AG08395 (cell line): ENCODE data around the gene USP17L26.
"Not testable (repeated sequence)": the region's sequence is repeated elsewhere in the genome, so short reads cannot be mapped to it uniquely, and the experiment has no call there.

ENCODE experiments used
- DNase-seq: peaks from one replicate; pipeline ENCODE4 v3.0.0; 2012; ENCODE audit warnings: mixed read lengths, low spot score

USP17L26 gene, protein sequence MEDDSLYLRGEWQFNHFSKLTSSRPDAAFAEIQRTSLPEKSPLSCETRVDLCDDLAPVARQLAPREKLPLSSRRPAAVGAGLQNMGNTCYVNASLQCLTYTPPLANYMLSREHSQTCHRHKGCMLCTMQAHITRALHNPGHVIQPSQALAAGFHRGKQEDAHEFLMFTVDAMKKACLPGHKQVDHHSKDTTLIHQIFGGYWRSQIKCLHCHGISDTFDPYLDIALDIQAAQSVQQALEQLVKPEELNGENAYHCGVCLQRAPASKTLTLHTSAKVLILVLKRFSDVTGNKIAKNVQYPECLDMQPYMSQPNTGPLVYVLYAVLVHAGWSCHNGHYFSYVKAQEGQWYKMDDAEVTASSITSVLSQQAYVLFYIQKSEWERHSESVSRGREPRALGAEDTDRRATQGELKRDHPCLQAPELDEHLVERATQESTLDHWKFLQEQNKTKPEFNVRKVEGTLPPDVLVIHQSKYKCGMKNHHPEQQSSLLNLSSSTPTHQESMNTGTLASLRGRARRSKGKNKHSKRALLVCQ

DNA sequence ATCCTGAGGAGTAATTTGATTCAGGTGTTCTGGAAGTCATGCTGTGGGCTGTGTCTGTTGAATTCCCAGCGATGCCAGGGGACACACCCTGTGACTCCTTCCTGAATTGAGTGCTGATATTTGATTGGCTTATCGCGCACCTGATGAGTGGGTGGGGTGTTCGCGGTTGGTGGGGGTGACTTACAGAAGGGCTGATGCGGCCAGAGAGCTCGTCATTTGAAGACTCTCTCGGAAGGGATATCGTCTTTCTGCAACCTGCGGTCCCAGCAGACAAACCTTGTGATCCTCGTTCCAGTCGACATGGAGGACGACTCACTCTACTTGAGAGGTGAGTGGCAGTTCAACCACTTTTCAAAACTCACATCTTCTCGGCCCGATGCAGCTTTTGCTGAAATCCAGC is at the start of gene USP17L26:
Gene USP17L26 (plus strand): TSS at position 301 of the 400 bp plus-strand sequence. CDS start 0 bp downstream, at position 301.
- DNase-seq = not testable (repeated sequence)

DNA sequence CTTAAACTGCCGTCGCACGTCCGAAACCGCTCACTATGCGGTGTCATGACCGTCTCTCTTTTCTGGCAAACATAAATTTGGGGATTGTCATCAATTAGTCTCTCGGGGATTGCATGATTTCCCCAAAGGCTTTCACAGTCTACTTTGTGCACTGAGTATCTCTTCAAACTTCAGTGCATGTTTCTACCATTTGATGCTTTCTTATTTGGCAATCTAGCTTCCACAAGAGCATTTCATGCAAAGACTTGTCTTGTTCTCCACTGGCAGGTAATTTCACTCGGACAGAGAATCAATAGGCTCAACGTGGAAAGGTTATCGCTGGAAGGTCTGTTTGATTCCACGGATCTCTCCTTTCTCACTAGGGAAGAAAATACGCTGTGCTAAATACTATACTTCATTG is 10.3 kb upstream of the USP17L26 start:
- not testable (repeated sequence) for DNase-seq

DNA sequence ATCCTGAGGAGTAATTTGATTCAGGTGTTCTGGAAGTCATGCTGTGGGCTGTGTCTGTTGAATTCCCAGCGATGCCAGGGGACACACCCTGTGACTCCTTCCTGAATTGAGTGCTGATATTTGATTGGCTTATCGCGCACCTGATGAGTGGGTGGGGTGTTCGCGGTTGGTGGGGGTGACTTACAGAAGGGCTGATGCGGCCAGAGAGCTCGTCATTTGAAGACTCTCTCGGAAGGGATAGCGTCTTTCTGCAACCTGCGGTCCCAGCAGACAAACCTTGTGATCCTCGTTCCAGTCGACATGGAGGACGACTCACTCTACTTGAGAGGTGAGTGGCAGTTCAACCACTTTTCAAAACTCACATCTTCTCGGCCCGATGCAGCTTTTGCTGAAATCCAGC is 9.6 kb upstream of the USP17L26 start, which contains the start of gene USP17L24:
Gene USP17L24 (plus strand): TSS at position 301 of the 400 bp plus-strand sequence. CDS start 0 bp downstream, at position 301.
- not testable (repeated sequence) for DNase-seq

DNA sequence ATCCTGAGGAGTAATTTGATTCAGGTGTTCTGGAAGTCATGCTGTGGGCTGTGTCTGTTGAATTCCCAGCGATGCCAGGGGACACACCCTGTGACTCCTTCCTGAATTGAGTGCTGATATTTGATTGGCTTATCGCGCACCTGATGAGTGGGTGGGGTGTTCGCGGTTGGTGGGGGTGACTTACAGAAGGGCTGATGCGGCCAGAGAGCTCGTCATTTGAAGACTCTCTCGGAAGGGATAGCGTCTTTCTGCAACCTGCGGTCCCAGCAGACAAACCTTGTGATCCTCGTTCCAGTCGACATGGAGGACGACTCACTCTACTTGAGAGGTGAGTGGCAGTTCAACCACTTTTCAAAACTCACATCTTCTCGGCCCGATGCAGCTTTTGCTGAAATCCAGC is 4.8 kb upstream of the USP17L26 start, which contains the start of gene USP17L25:
Gene USP17L25 (plus strand): TSS at position 301 of the 400 bp plus-strand sequence. CDS start 0 bp downstream, at position 301.
- DNase-seq = not testable (repeated sequence)

DNA sequence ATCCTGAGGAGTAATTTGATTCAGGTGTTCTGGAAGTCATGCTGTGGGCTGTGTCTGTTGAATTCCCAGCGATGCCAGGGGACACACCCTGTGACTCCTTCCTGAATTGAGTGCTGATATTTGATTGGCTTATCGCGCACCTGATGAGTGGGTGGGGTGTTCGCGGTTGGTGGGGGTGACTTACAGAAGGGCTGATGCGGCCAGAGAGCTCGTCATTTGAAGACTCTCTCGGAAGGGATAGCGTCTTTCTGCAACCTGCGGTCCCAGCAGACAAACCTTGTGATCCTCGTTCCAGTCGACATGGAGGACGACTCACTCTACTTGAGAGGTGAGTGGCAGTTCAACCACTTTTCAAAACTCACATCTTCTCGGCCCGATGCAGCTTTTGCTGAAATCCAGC is 4.6 kb downstream of the USP17L26 start, which contains the start of gene USP17L5:
Gene USP17L5 (plus strand): TSS at position 301 of the 400 bp plus-strand sequence. CDS start 0 bp downstream, at position 301.
- DNase-seq = not testable (repeated sequence)

DNA sequence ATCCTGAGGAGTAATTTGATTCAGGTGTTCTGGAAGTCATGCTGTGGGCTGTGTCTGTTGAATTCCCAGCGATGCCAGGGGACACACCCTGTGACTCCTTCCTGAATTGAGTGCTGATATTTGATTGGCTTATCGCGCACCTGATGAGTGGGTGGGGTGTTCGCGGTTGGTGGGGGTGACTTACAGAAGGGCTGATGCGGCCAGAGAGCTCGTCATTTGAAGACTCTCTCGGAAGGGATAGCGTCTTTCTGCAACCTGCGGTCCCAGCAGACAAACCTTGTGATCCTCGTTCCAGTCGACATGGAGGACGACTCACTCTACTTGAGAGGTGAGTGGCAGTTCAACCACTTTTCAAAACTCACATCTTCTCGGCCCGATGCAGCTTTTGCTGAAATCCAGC is 9.4 kb downstream of the USP17L26 start, which contains the start of gene USP17L27:
Gene USP17L27 (plus strand): TSS at position 301 of the 400 bp plus-strand sequence. CDS start 0 bp downstream, at position 301.
- not testable (repeated sequence) for DNase-seq

DNA sequence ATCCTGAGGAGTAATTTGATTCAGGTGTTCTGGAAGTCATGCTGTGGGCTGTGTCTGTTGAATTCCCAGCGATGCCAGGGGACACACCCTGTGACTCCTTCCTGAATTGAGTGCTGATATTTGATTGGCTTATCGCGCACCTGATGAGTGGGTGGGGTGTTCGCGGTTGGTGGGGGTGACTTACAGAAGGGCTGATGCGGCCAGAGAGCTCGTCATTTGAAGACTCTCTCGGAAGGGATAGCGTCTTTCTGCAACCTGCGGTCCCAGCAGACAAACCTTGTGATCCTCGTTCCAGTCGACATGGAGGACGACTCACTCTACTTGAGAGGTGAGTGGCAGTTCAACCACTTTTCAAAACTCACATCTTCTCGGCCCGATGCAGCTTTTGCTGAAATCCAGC is 14.1 kb downstream of the USP17L26 start, which contains the start of gene USP17L28:
Gene USP17L28 (plus strand): TSS at position 301 of the 400 bp plus-strand sequence. CDS start 0 bp downstream, at position 301.
- not testable (repeated sequence) for DNase-seq

DNA sequence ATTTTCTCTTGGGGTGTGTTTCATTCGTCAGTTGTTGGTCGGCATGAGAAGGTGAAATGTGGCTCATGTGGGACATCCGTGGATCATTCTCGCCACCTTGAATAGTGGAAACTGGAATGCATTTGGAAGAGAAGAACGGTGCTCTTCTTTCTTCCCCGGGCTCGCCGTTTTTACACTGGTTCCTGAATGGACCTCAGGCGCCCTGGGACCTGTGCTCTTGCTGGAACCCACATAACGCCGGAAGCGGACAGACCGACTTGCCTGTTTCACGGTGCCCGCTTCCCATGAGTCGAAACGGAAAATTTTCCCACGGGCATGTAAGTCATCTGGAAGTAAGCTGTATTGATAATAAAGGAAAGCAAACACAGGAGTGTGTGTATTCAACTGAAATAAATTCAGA is 16.4 kb downstream of the USP17L26 start:
- not testable (repeated sequence) for DNase-seq

DNA sequence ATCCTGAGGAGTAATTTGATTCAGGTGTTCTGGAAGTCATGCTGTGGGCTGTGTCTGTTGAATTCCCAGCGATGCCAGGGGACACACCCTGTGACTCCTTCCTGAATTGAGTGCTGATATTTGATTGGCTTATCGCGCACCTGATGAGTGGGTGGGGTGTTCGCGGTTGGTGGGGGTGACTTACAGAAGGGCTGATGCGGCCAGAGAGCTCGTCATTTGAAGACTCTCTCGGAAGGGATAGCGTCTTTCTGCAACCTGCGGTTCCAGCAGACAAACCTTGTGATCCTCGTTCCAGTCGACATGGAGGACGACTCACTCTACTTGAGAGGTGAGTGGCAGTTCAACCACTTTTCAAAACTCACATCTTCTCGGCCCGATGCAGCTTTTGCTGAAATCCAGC is 18.9 kb downstream of the USP17L26 start, which contains the start of gene USP17L29:
Gene USP17L29 (plus strand): TSS at position 301 of the 400 bp plus-strand sequence. CDS start 0 bp downstream, at position 301.
- not testable (repeated sequence) for DNase-seq

DNA sequence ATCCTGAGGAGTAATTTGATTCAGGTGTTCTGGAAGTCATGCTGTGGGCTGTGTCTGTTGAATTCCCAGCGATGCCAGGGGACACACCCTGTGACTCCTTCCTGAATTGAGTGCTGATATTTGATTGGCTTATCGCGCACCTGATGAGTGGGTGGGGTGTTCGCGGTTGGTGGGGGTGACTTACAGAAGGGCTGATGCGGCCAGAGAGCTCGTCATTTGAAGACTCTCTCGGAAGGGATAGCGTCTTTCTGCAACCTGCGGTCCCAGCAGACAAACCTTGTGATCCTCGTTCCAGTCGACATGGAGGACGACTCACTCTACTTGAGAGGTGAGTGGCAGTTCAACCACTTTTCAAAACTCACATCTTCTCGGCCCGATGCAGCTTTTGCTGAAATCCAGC is 28.4 kb downstream of the USP17L26 start, which contains the start of gene USP17L30:
Gene USP17L30 (plus strand): TSS at position 301 of the 400 bp plus-strand sequence. CDS start 0 bp downstream, at position 301.
- not testable (repeated sequence) for DNase-seq

DNA sequence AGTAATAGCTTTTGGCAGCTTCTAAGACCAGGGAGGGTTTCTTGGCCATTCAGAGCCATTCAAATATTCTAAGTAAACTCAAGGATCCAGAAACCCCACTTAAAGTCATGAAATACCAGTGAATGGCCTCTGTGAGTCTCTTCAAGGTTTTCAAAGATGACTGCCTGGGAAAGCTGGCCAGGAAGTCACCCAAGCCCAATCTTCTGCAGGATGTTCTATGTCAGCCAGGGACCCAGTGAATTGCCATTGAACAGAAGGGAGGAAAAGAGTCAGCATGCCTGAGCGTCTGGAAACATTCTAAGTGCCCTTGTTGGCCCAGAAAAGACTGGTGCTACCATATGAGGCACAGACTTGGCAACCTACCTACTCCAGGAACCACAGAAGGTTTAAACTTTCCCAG is 45.4 kb downstream of the USP17L26 start:
- DNase-seq = not testable (repeated sequence)

DNA sequence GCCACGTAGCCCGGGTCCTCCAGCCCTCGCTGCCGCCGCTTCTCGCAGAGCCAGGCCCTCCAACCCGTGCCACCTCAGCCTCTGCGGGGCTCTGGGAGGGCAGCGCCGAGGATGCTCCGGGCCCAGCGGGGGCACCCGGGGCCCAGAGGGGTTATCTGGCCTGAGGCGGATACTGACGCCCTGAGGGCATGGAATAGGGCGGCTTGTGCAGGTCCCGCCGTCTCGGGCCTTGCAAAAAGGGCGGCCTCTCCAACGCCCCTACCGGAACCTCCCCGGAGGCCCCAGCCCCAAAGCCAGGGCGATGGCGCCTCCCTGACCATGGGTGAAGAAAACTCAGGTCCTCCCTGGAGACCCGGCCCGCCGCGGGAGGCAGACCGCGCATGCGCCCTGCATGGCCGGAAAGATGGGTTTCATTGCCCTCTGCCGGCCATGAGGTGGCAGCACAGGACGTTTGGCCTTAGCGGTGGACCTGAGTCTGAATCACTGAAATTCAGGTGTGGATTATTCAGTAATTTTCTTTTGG is 46.6 kb downstream of the USP17L26 start:
- DNase-seq = not testable (repeated sequence)

DNA sequence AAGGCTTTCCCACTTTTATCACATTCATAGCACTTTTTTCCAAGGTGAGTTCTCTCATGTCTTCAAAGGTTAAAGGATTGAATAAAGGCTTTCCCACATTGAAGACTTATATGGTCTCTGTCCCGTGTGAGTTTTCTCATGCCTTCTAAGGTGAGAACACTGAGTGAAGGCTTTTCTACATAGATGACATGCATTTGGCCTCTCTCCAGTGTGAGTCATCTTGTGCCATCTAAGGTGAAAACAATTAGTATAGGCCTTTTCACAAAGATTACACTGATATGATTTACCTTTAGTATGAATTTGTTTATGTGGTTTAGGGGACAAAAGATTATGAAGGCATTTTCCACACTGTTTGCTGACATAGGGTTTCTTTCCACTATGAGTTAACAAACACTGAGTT is 49.7 kb downstream of the USP17L26 start:
- no peak for DNase-seq
